ENCODE results near the gene ZBTB16.

- TF ChIP-seq POLR2AphosphoS5 (IDR thresholded peaks at IDR 0.05): no peak
- no peak for TF ChIP-seq CTCF (IDR thresholded peaks at IDR 0.05 in 8 of 11, conservative IDR thresholded peaks at IDR 0.05 in 3 of 11)
- no peak for TF ChIP-seq POLR2A (IDR thresholded peaks at IDR 0.05)
Measured at GRCh38 chr11:114073007-114073827, 13.7 kb downstream of the ZBTB16 start.

All from spleen (tissue), 7 donors.